ENCODE measurements around the gene NAA80. TPM values are rescaled to one million over a fixed set of nuclear protein-coding genes. Genes with fewer than 3 reads are reported as not detected.

NAA80 gene
- total and polyA plus RNA-seq, 2 of the 13 experiments (the other 11 are each of a cell fraction or from before 2014, with no cell fraction given): 3.4 to 8.7 TPM

GRCh38 chr3:50272911-50273688 lies 26.1 kb downstream of the NAA80 start (continued):
- TF ChIP-seq, protein P1, sequence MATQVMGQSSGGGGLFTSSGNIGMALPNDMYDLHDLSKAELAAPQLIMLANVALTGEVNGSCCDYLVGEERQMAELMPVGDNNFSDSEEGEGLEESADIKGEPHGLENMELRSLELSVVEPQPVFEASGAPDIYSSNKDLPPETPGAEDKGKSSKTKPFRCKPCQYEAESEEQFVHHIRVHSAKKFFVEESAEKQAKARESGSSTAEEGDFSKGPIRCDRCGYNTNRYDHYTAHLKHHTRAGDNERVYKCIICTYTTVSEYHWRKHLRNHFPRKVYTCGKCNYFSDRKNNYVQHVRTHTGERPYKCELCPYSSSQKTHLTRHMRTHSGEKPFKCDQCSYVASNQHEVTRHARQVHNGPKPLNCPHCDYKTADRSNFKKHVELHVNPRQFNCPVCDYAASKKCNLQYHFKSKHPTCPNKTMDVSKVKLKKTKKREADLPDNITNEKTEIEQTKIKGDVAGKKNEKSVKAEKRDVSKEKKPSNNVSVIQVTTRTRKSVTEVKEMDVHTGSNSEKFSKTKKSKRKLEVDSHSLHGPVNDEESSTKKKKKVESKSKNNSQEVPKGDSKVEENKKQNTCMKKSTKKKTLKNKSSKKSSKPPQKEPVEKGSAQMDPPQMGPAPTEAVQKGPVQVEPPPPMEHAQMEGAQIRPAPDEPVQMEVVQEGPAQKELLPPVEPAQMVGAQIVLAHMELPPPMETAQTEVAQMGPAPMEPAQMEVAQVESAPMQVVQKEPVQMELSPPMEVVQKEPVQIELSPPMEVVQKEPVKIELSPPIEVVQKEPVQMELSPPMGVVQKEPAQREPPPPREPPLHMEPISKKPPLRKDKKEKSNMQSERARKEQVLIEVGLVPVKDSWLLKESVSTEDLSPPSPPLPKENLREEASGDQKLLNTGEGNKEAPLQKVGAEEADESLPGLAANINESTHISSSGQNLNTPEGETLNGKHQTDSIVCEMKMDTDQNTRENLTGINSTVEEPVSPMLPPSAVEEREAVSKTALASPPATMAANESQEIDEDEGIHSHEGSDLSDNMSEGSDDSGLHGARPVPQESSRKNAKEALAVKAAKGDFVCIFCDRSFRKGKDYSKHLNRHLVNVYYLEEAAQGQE (IDR thresholded peaks at IDR 0.05; ENCODE audit: borderline replicate concordance in 1 of 2, low read depth in 1 of 2, low read length in 2 of 2): no peak
- TF ChIP-seq ZNF230 (CRISPR knock-in tag; IDR thresholded peaks at IDR 0.05): no peak
- peak; percentile 77 for TF ChIP-seq IRF2 (CRISPR knock-in tag; IDR thresholded peaks at IDR 0.05)
- TF ChIP-seq, protein P2, sequence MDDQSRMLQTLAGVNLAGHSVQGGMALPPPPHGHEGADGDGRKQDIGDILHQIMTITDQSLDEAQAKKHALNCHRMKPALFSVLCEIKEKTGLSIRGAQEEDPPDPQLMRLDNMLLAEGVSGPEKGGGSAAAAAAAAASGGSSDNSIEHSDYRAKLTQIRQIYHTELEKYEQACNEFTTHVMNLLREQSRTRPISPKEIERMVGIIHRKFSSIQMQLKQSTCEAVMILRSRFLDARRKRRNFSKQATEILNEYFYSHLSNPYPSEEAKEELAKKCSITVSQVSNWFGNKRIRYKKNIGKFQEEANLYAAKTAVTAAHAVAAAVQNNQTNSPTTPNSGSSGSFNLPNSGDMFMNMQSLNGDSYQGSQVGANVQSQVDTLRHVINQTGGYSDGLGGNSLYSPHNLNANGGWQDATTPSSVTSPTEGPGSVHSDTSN (CRISPR knock-in tag; IDR thresholded peaks at IDR 0.05; ENCODE audit: borderline replicate concordance): no peak
- no peak for TF ChIP-seq ZNF17 (CRISPR knock-in tag; IDR thresholded peaks at IDR 0.05)
- no peak for TF ChIP-seq ZNF354B (CRISPR knock-in tag; IDR thresholded peaks at IDR 0.05)
- TF ChIP-seq, protein P3, sequence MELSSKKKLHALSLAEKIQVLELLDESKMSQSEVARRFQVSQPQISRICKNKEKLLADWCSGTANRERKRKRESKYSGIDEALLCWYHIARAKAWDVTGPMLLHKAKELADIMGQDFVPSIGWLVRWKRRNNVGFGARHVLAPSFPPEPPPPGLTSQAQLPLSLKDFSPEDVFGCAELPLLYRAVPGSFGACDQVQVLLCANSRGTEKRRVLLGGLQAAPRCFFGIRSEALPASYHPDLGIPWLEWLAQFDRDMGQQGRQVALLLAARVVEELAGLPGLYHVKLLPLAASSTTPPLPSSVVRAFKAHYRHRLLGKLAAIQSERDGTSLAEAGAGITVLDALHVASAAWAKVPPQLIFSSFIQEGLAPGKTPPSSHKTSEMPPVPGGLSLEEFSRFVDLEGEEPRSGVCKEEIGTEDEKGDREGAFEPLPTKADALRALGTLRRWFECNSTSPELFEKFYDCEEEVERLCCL (CRISPR knock-in tag; IDR thresholded peaks at IDR 0.05; ENCODE audit: borderline replicate concordance): no peak
- no peak for TF ChIP-seq DNMT1 (CRISPR knock-in tag; IDR thresholded peaks at IDR 0.05)
- TF ChIP-seq ZNF644 (CRISPR knock-in tag; IDR thresholded peaks at IDR 0.05; ENCODE audit: low read depth): no peak
- peak; percentile 40; the same call in 1 of the 2 replicates for TF ChIP-seq NCOA2 (CRISPR knock-in tag; IDR thresholded peaks at IDR 0.05)
- TF ChIP-seq MBNL3 (CRISPR knock-in tag; conservative IDR thresholded peaks at IDR 0.05): no peak
- TF ChIP-seq JUND (CRISPR knock-in tag; IDR thresholded peaks at IDR 0.05): peak; percentile 61; the same call in 1 of the 2 replicates
- no peak for TF ChIP-seq ZNF275 (CRISPR knock-in tag; IDR thresholded peaks at IDR 0.05; ENCODE audit: borderline replicate concordance)
- no peak for TF ChIP-seq NFYB (CRISPR knock-in tag; IDR thresholded peaks at IDR 0.05)
- no peak for TF ChIP-seq CREB3 (CRISPR knock-in tag; IDR thresholded peaks at IDR 0.05)
- TF ChIP-seq KLF11 (CRISPR knock-in tag; IDR thresholded peaks at IDR 0.05): no peak
- no peak for TF ChIP-seq IKZF1 (IDR thresholded peaks at IDR 0.05)
- TF ChIP-seq EP300 (IDR thresholded peaks at IDR 0.05; ENCODE audit: low read depth in 2 of 2, low read length in 2 of 2): 0 out of 4 replicates have a peak, but pooled peaks of 1 of the 2 experiments have one; percentile 26
- peak; percentile 41; the same call in 1 of the 2 replicates for TF ChIP-seq EP300 (CRISPR knock-in tag; IDR thresholded peaks at IDR 0.05; ENCODE audit: borderline replicate concordance)
- TF ChIP-seq, protein P4, sequence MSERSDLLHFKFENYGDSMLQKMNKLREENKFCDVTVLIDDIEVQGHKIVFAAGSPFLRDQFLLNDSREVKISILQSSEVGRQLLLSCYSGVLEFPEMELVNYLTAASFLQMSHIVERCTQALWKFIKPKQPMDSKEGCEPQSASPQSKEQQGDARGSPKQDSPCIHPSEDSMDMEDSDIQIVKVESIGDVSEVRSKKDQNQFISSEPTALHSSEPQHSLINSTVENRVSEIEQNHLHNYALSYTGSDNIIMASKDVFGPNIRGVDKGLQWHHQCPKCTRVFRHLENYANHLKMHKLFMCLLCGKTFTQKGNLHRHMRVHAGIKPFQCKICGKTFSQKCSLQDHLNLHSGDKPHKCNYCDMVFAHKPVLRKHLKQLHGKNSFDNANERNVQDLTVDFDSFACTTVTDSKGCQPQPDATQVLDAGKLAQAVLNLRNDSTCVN (CRISPR knock-in tag; IDR thresholded peaks at IDR 0.05; ENCODE audit: borderline replicate concordance): 0 out of 2 replicates have a peak, but pooled peaks have one; percentile 14
